Activated gamma-delta T cell treated with Interleukin-2 at 50 U/mL for 16 hours (primary cell): ENCODE results near the gene ITGA3.

ENCODE experiments used
- DNase-seq: peaks from one replicate; pipeline ENCODE4 v3.0.0-alpha.2; 2020

ITGA3 gene

GRCh38 chr17:50096758-50097157 is 40.8 kb downstream of the ITGA3 start:
- DNase-seq: no peak

GRCh38 chr17:50097455-50097854 is 41.5 kb downstream of the ITGA3 start:
- no peak for DNase-seq

- no peak for DNase-seq
These were observed 42.0 kb downstream of the ITGA3 start for GRCh38 chr17:50097926-50098325.

GRCh38 chr17:50098583-50098982 is 42.7 kb downstream of the ITGA3 start:
- no peak for DNase-seq

GRCh38 chr17:50099003-50099402 is 43.1 kb downstream of the ITGA3 start:
- no peak for DNase-seq

DNA sequence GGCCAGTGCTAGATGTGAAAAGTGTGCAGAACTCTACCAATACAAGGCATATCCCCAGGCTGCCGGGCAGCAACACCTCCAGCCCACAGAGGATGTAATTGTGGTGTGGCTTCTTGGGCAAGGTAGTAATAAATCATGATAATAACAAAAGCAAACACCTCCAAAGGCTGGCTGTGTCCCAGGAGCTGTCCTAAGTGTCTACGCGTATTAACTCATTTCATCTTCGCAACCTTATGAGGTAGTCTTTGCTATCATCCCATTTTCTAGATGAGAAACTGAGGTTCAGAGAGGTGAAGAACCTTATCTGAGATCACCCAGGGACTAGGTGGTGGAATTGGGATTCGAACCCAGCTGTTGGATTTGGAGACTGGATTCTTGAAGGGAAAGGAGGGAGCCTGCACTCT is 44.6 kb downstream of the ITGA3 start:
- no peak for DNase-seq

- no peak for DNase-seq
These were observed 45.0 kb downstream of the ITGA3 start for GRCh38 chr17:50100921-50101345.

DNA sequence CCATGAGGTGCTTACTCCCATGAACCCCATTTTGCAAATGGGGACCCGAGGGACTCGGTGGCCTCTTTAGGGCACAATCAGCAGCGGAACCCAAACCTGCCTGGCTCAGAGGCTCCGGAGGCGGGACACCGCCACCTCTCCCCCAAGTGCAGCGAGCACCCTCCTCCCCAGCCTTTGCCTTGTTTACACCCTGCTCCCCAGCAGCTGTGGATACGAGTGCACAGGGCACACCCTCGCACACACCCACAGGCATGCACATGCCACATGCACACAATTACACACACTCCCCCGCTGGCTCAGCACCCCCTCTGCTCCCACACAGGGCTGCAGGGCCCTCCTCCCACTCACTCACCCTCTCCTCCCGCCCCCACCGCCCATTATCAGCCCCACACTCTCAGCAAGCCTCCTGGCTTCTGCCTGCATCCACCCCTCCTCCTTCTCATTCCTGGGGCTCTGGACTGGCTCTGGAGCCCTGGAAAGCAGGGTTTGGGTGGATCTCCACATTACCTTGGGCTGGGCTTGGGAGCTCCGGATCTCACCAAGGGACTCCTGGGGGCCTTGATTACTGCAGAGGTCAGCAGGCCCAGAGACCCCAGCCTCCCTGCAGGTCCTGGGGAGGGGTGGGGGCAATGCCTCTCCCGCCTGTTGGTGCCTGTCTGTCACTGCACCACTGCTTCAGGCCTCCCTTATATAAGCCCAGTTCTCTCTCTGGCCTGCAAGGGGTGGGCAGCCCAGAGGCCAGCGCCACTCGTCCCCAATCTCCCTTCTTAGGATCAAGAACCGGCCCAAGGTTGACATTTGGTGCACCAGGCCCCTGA is 45.6 kb downstream of the ITGA3 start:
- no peak for DNase-seq

DNA sequence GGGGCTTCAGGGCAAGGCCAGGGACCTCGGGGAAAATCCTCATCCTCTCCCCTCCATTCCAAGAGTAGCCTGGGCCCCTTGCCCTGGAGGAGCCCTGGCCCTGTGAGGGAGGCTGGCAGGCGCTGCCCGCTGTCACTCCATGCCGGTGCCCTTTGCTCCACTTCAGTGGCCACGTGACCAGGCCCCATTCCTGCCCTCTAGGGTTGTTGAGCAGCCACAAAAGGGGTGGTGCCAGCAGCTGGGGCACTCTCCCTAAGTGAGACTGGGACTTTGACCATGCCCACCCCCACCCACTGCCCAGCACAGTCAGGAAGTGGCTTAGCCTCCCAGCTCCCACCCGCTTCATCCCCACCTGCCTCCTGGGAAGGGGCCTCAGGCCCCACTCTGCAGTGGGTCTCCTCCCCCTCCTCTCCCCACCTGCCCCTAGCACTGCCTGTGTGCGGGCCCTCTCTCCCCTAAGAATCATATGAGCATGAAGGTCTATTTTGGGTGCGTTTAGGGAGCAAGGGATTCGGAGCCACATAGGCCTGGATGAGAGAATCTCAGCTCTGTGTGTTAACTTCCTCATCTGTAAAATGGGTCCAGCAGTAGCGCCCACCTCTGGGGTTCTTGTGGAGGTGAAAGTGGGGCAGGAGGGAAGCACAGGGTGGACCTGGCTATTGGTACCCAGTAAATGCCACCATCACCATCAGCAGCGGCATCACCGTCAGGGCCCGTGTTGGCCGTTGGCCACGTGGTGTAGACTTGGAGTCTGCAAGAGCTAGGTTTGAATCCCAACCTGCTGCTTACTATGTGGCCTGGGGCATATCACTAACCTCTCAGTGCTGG is 46.5 kb downstream of the ITGA3 start:
- DNase-seq: no peak

GRCh38 chr17:50103252-50103651 is 47.3 kb downstream of the ITGA3 start:
- no peak for DNase-seq

DNA sequence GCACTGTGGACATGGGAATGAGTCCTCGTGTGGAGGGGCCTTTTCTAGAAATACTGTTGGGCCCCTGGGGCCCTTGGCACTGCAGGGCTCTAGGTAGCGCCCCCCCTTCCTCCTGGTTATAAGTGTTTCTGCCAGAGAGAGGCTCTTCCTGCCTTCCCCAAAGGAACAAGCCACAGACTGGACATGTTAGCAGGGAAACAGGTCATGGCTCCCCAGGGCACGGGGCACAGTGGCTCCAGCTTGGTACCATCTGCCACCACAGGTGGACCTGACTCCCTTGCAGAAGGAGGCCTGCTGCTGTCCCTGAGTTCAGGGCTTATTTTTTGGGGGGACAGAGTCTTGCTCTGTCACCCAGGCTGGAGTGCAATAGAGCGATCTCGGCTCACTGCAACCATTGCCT is 48.0 kb downstream of the ITGA3 start:
- DNase-seq: no peak

- DNase-seq: no peak
These were observed 49.9 kb downstream of the ITGA3 start for GRCh38 chr17:50105811-50106210.

DNA sequence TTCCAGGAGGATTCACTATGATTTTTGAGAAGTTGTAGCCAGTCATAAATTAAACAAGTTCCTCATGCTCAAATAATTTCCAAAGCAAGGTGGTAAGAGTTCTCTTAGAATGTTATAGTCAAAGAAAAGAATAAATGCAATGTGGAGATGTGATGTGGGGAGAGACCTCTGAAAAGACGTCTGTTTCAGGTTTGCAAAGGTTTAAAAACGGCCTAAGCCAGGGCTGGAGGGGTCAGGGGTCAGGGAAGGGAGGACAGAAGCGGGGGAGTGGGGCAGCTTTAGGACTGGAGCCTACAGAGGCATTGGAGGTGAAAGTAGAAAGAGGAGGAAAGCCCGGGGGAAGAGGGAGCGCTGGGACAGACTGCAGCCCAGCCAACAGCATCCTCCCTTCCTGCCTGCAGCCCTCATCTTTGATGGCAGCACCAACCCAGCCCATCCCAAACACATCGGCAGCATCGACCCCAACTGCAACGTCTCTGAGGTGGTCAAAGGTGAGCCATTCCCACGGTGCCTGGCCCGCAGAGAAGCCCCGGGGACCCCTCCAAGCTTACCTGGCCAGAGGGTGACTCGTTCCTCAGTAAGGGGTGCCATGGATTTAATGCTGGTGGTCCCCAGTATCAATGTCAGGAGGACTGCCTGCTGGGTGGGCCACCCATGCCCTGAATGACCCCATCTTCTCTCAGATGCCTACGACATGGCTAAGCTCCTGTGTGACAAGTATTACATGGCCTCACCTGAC is 50.7 kb downstream of the ITGA3 start:
- no peak for DNase-seq

DNA sequence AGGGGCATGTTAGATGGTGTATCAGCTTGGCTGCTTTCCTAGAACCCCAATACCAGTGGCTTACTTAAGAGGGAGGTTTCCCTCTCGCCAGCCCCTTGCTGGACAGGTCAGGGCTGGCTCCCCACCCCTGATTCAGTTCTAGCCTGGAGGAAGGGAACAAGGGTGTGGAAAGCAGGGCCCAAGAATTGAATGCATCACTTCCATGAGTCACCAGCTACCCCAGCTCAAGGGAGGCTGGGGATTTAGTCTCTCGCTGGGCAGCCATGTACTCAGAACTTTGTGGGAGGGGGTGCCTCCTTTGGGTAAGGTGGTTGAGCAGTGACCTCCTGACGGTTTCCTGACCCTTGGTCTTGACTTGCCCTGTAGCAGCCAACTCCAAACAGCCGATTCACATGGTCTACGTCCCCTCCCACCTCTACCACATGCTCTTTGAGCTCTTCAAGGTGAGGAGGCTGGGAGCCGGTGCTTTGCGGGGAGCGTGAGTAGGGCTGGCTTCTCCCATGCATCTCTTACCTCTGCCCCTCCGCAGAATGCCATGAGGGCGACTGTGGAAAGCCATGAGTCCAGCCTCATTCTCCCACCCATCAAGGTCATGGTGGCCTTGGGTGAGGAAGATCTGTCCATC is 52.0 kb downstream of the ITGA3 start:
- no peak for DNase-seq

DNA sequence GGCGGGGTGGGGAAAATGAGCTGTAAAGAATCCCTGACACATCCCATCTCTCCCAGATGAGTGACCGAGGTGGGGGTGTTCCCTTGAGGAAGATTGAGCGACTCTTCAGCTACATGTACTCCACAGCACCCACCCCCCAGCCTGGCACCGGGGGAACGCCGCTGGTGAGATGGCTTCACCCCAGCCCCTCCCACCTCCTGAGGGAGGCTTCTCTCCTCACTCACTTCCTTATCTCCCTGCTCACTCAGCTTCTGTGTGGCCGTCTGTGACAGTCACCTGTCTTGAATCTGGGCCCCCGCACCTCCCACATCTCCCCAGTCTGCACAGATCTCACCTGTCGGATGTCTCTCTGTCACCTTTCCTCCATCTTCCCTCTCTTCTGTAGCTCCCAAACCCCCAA is 52.6 kb downstream of the ITGA3 start:
- DNase-seq: no peak

DNA sequence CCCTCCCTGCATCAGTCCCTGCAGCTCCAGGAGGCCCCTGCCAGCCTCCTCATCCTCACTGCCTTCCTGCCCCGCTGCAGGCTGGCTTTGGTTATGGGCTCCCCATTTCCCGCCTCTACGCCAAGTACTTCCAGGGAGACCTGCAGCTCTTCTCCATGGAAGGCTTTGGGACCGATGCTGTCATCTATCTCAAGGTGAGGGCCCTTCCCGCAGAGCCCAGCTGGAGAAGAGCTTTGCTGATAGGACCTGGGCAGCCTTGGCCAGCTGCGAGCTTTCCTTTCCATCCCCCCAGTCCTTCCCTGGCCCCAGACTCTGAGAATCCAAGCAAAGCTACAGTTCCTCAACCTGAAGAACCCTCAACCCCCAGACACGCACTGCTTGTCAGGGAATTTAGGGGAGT is 53.3 kb downstream of the ITGA3 start:
- DNase-seq: no peak

DNA sequence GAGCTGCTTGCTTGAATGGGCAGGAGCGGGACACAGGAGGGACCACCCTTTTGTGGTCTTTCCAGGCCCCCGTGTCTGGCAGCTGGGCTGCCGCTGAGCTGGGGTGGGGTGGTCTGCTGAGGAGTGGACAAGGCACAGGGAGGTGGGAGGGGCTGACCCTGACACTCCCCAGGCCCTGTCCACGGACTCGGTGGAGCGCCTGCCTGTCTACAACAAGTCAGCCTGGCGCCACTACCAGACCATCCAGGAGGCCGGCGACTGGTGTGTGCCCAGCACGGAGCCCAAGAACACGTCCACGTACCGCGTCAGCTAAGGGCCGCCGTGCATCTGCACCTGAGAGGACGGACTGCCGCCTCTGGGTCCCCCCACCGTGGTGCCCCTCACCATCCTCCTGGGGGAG is 53.9 kb downstream of the ITGA3 start:
- no peak for DNase-seq

DNA sequence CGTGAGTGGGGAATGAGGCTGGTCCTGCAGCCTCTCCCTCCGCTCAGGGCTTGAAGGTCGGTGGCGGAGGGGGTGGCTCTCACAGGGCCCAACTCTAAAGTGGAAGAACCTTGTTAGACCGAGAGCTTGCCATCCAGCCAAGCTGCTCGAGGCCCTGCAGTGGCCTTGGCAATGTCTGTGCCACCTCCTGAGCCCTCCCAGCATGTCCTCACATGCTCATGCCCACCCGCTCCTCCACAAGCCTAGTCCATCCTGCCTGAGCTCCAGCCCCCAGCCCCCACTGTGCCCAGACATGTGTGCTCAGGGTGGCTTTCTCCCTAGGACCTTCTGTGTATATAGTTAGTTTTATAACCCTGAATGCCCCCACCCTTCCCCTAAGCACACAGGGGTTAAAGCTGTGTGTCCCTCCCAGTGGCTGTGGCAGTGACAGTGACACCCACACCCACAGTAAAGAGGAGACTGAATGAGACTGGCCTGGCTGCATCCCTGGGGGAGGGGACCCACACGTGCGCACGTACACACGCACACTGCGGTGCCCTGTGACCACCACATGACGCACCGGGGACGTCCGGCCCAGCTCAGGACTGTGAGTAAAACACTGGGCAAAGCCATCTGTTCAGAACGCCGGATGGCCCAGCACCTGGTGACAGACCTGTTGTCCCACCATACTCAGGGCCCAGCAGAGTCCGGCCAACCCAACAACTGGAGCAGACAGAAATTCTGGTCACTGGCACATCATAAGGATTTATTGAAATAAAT is 54.9 kb downstream of the ITGA3 start:
- no peak for DNase-seq

DNA sequence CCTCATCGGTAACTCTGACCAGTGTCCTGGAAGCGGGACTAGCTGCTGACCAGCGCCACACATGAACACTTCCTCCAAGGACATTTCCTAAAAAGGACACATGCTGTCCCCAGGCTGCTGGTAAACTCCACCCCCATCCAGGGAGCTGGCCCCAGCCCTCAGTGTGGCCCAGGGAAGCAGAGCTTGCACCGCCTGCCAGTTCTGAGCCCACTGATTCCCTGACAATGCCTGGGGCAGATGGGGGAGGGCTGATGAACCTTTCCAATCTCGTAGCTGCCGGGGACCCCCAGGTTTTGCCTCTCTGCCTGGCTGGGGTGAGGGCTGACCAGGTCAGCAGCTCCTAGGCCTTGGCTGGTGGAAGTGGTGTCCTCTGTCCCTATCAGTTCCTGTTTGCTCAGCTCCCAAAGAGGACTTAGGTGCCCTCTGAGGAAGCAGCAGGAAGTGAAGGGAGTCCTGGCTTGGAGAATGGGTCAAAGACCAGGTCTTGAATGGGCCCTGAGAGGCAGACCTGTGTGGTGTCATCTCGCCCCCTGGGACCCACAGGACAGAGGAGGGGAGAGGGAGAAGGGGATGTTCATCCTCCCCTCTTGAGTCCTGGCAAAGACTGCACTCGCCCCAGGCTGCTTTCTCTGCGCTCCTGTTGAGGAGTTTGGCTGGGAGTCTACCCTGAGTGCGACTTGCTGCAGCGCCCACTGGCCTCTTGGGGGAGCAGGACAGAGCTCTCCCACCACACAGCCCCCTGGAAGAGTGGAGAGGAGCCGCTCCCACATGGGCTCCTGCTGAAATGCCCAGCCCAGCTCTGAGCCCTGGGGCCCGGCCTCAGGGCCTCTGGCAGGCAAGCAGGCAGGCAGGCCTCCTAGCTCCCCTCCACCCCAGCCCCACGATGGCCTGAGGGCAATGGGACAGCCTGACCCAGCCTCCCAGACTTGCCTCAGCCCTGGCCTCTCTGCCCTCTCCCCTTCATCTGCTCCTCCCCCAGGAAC is 56.1 kb downstream of the ITGA3 start:
- DNase-seq: no peak

DNA sequence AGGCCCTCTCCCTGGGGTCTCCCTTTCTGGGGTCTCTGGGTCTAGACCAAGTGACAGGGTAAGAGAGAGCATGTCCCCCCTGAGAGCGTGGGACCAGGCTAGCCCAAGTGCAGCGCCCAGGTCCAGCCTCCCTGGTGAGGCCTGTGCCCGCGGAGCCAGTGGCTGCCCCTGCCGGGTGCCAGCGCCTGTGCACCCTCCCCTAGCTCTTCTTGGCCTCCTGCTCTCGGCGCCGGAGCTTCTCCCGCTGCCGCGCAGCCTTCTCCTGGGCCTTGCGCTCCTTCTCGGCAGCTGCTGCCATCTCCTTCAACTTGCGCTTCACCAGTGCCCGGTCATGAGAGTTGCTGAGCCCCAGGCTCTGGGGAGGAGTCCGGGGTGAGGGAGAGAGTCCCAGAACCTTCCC is 56.8 kb downstream of the ITGA3 start:
- no peak for DNase-seq
